Peyer's patch (tissue), 4 donors: ENCODE results near the gene SSNA1.

Experiments
- POLR2A ChIP-seq, 2 donors: fragments of 450-650 bp; IDR thresholded peaks; one replicate each; pipeline ENCODE4 v1.5.1; 2017; ENCODE audit warnings: antibody characterized with exemption in 2 of 2, mild to moderate bottlenecking in 2 of 2, moderate library complexity in 2 of 2
- TF ChIP-seq, protein P1 (sequence below), 6 experiments: fragments of 450-650 bp in 4 of 6; fragments of 200-600 bp in 2 of 6; sonication (generic) in 1 of 6; IDR thresholded peaks; one replicate each; pipeline ENCODE4 v1.5.1; 2017 to 2019; ENCODE audit warnings: antibody characterized with exemption in 6 of 6, mild to moderate bottlenecking in 3 of 6, moderate library complexity in 1 of 6

DNA sequence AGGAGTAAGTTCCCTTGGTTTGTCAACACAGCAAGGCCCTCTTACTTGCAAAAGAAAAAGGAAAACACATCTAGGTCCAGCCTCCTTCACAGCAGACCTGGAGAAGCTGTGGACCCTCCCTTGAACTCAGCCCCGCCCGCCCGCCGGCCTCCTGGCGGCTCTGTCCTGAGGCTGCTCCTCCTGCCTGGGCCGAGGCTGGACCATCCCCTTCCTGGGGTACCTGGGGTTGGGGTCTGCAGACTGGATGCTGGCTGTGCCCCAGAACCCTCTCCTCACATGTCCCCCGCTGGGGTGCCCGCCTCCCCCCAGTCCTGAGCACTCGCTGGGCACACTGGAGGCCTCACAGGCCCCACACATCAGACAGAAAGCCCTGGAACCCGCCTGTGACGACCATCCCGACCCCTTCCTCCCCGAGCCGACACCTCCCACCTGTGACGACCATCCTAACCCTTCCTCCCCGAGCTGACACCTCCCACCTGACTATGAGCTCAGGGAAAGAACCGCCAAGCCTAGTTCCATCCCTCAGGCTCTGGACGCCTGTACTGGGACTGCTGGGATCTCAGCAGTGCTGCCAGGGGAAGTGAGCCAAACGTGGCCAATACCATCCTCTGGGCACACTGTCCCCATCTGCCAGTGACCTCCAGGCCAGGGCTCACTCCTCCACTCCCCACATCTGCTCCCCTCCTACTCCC, 9.4 kb upstream of the SSNA1 start:
- TF ChIP-seq, protein P1, sequence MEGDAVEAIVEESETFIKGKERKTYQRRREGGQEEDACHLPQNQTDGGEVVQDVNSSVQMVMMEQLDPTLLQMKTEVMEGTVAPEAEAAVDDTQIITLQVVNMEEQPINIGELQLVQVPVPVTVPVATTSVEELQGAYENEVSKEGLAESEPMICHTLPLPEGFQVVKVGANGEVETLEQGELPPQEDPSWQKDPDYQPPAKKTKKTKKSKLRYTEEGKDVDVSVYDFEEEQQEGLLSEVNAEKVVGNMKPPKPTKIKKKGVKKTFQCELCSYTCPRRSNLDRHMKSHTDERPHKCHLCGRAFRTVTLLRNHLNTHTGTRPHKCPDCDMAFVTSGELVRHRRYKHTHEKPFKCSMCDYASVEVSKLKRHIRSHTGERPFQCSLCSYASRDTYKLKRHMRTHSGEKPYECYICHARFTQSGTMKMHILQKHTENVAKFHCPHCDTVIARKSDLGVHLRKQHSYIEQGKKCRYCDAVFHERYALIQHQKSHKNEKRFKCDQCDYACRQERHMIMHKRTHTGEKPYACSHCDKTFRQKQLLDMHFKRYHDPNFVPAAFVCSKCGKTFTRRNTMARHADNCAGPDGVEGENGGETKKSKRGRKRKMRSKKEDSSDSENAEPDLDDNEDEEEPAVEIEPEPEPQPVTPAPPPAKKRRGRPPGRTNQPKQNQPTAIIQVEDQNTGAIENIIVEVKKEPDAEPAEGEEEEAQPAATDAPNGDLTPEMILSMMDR (IDR thresholded peaks at IDR 0.05), result no peak
- TF ChIP-seq POLR2A (IDR thresholded peaks at IDR 0.05), result no peak
